Measurements from ENCODE around the gene NTN5.
A peak's percentile ranks its signal among the peaks of the same experiment; 100 is the strongest.

The NTN5 gene

DNA sequence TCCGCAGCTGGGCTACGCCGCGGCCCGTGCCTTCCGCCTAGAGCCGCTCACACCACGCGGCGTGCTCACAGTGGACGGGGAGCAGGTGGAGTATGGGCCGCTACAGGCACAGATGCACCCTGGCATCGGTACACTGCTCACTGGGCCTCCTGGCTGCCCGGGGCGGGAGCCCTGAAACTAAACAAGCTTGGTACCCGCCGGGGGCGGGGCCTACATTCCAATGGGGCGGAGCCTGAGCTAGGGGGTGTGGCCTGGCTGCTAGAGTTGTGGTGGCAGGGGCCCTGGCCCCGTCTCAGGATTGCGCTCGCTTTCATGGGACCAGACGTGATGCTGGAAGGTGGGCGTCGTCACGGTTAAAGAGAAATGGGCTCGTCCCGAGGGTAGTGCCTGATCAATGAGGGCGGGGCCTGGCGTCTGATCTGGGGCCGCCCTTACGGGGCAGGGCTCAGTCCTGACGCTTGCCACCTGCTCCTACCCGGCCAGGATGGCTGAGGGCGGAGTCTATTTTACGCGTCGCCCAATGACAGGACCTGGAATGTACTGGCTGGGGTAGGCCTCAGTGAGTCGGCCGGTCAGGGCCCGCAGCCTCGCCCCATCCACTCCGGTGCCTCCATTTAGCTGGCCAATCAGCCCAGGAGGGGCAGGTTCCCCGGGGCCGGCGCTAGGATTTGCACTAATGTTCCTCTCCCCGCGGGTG, 43.1 kb downstream of the NTN5 start:
- DNase-seq, result peak; percentile 57

DNA sequence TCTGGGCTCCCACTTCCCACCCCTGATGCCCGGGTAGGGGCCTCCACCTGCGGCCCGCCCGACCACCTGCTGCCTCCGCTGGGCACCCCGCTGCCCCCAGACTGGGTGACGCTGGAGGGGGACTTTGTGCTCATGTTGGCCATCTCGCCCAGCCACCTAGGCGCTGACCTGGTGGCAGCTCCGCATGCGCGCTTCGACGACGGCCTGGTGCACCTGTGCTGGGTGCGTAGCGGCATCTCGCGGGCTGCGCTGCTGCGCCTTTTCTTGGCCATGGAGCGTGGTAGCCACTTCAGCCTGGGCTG, 43.6 kb downstream of the NTN5 start:
- no peak for DNase-seq

DNA sequence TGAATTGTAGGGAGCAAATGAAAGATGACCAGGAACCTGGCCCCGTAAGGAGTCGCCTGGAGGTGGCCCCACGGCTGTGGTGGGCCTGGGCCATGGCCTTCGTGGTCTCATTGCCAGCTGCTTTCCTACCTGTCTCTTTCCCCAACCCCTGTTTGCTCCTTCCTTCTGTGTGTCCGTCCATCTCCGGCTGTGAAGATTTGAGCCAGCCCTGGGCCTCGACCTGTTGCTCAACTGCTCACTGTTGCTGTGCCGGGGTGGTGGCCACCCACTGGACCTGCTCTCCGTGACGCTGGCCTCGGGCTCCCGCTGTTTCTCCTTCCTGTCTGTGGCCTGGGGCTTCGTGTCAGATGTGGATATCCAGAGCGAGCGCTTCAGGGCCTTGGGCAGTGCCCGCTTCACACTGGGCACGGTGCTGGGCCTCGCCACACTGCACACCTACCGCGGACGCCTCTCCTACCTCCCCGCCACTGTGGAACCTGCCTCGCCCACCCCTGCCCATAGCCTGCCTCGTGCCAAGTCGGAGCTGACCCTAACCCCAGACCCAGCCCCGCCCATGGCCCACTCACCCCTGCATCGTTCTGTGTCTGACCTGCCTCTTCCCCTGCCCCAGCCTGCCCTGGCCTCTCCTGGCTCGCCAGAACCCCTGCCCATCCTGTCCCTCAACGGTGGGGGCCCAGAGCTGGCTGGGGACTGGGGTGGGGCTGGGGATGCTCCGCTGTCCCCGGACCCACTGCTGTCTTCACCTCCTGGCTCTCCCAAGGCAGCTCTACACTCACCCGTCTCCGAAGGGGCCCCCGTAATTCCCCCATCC, 44.1 kb downstream of the NTN5 start:
- no peak for DNase-seq

DNA sequence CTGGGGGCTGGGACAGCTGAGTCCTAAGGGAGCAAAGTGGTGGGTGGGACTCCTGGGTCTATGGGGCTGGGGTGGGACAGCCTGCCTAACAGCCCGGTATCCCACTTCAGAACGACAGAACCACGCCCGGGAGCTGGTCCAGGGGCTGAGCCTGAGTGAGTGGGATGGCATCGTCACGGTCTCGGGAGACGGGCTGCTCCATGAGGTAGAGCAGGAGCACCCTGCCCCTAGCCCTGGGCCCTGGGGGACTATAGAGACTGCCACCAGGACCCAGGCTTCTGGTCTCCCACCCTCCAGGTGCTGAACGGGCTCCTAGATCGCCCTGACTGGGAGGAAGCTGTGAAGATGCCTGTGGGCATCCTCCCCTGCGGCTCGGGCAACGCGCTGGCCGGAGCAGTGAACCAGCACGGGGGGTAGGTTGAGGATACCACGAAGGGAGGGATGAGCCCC, 44.9 kb downstream of the NTN5 start:
- no peak for DNase-seq

DNA sequence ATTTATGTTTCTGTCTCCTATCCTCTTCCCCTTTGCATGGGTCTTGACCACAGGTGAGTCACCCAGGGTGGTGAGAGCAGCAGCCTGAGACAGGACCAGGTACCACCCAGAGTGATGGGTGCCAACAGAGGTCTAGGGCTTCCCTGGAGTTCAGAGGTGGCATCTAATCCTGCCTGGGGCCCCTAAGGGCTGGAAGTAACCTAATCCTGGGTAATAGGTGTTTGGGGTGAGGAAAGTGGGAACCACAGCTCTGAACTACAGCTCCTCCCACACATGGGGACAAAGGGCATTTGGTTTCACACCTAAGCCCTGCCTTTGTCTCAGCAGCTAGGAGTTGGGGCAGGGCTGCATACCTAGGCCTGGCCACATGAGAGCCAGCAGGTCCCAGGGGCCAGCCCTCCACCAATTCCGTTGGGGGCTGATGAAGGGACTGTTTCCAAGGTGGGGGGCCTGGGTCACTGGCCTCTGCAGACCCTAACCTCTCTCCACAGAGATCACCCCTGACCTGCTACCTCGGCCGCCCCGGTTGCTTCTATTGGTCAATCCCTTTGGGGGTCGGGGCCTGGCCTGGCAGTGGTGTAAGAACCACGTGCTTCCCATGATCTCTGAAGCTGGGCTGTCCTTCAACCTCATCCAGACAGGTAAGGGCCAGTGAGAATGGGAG, 45.5 kb downstream of the NTN5 start:
- DNase-seq, result no peak

DNA sequence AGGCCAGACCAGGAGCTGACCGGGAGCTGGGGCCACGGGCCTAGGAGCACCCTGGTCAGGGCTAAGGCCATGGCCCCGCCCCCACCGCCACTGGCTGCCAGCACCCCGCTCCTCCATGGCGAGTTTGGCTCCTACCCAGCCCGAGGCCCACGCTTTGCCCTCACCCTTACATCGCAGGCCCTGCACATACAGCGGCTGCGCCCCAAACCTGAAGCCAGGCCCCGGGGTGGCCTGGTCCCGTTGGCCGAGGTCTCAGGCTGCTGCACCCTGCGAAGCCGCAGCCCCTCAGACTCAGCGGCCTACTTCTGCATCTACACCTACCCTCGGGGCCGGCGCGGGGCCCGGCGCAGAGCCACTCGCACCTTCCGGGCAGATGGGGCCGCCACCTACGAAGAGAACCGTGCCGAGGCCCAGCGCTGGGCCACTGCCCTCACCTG, 46.9 kb downstream of the NTN5 start:
- DNase-seq, result no peak

DNA sequence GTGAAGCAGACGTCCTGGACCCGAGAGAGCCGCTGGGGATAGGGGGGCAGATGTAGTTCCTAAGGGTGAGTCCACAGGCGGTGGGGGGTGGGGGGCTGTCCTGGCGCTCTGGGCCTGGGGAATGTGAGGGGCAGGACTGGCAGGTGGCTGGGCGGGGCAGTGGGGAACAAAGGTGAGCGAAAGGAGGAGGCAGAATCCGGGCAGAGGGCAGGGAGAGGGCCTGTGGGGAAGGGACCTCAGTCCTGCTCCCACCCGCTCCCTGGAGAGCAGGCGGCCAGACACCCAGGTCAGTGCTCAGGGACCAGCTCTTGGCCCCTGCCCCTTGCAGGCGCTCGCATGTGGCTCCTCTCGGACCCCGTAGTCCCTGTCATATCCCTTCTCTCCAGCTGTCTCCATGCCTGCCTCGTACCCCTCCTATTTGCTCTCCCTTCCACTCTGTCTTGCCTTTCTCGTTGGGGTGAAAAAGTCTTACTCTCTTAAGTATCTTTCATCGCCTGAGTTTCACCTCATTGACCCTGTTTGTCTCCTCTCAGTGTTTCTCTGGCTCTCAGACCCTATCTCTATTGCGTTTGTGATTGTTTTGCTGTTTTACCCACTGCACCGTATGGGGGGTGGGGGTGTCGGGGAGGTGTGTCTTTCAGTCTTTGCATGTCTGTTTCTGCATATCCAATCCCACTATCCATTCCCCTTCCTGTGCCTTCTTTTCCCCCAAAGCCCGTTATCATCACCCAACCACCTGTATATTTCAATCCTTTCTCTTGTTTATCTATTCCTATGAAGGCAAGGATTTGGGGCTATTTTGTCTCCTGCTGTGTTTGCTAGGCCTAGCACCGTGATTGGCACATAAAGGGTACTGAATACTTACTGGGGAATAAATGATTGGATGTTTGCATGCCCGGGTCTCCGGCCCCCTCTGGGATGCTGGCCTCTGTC, 47.8 kb downstream of the NTN5 start:
- DNase-seq, result no peak

DNA sequence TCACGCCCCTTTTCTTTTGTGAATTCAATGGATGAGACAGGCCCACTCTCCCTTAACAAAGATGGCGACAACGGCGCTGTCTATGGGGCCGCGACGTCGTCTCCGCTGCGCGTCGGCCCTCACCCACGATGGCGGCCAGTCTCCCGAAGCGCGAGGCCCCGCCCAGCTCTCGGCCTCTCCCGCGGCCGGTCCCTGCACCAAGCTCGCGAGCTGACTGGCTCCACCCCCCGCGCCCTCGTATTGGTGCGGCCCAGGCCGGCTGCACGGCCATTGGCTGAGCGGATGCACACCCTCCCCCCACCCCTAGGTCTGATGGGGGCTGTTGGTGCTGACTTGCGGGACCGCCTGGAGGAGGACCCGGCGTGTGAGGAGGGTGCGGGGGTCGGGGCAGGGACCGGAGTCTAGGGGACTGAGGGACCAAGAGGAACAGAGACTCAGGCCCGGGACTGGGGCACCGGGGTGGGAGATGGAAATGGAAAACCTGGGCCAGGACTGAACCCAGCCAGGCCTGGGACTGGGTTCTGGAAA, 48.7 kb downstream of the NTN5 start:
- DNase-seq, result peak; percentile 99

DNA sequence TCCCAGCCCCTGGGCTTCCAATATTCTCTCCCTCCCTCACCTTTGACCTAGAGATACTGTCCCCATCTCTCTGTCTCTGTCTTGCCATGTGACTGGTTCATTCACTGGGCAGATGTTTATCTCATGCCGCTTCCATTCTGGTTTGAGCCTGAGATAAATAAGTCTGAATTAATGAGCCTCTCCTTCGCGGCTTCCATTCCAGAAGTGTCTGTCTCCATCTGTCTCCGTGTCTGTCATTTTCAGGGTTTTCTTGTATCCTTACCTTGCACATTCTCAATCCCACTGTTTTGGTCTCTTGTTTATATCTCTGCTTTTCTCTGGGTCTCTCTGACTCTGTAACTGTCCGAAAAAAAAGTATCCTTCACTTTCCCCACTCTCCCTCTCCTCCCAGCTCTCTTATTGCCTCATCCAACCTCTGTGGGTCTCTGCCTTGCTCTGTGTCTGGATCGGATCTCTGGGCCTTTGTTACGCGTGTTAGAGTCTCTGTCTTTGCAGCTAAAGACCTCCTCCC, 49.2 kb downstream of the NTN5 start:
- no peak for DNase-seq

DNA sequence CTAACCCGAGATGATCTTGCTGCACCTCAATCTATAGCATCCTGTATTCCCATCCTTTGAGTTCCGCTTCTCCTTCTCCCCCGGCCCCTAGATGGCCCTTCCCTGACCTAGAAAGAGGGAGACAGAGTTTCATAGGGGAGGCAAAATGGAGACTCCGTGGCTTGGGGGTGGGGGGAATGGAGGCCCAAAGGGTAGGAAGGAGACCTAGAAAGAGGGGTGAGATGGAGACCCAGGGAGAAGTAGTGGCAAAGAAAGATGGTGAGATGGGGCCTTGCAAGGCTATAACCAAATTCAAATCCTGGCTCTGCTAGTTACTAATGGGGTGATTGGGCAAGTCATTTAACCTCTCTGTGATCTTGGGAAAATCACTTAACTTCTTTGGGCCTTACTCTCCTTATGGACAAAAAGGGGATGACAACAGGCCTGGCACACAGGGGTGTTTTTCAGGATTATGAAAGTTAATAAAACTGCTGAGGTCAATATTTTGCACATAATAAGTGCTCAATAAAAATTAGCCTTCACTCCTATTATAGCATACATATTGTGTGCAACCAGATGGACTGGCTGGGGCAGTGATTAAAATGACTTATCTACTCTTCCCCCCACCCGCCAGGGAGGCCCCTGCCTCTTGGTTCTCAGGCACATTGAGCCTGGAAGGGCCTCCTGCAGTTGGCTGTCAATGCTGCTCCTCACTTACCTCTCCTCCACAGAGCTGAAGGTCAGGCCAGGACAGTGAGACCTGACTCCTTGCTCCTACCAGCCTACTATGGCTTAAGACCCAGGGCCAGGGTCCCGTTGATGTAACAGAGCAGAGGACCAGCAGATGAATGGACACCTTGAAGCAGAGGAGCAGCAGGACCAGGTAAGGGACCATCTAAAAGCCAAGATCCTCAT, 52.9 kb downstream of the NTN5 start:
- no peak for DNase-seq

DNA sequence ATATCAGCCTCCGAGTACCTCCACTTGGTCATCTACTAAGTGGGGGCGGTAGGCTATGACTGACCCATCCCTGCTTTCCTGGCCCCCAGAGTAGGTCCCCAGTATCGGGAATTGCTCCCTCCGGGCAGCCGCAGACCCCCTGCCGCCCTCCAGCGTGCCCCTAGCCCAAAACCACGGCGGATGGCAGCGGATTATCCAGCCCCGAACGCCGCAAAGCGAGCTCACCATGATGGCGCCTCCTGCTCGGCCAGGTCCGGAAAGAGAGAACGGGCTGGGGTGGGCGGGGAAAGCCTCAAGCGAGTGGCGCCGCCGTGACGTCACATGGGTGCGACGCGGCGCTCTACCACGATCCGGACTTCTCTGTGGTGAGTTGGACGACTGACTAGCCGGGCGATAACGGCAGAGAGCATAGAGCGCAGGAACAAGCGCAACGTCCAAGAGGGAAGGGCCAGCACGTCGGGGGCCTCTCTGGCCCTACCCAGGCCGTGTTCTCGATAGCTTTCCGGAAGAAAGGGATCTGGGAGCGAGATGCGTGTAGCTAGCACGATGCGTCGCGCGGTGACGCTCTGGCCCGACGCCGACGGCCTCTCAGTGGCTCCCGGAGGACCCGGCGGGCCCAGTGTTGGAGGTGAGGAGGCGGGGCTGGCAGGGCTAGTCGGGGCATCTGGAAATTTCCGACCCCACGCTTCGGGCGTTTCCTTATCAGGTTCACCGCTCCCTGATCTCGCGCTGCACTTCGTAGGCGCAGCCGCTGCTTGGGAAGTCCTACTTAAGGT, 53.7 kb downstream of the NTN5 start, which contains the start of the genes RPL18 and SPHK2:
RPL18 (minus strand) TSS at position 263 of the 776 bp plus-strand sequence; CDS start at position 228, 35 bp downstream.
SPHK2 (plus strand) TSS at position 591 of the 776 bp plus-strand sequence. CDS start 1,009 bp downstream, outside the sequence.
- DNase-seq, result peak; percentile 99

DNA sequence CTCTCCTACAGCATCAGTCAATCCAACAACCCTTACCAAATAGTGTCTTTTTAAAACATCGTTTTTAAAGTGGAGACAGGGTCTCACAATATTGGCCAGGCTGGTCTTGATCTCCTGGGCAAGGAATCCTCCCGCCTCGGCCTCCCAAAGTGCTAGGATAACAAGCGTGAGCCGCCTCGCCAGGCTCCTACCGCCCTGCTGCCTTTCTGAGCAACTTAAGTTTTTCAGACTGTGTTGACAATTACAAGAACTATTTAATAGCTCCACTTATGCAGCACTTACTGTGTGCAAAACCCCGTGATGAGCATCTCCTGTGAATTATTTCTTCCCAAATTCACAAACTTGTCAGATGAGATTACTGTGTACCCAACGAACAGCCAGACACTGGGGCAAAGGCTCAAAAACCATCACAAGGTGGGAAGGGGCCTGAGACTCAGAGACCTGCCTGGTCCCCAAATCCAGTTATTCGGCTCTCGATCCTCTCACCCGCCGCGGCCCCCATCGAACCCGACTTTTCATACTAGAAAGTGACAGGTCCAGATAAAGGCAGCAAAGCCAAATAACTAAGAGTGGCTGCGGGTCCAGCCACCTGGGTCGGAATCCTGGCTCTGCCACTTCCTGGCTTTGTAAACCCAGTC, 54.4 kb downstream of the NTN5 start:
- DNase-seq, result no peak

DNA sequence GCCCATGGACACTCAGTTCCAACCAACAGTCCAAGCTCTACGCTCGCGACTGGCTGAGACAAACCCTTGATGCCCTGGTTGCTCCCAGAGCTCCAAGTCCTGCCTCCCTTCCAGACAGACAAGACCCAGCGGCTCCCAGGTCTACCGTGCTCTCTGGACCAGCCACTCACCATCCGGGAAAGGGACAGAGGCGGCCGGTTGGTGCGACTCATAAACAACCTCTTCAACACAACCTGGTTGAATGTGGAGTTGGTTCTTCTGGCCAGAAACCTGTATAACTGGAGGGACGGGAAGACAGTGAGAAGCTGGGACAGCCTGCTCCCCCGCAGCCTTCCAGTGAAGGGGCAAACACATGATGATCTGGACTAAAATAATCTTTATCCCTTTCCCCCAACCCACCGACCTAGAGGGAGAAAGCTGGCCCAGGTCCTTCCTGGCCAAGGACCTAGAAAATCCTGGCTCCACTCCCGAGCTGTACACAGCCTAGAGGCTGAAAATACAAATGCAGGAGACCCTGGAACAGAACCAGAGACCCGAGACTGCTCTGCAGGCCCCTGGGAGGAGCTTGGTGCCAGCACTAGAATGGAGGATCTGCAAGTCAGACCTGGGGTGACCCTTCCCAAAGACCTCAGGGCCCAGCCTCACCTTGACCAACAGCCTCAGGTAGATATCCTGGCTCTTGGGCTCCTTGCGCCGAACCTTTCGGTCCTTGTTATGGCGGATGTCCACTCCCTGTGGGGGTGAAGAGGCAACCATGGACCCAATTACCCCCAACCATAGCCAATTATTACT, 55.5 kb downstream of the NTN5 start:
- DNase-seq, result no peak

DNA sequence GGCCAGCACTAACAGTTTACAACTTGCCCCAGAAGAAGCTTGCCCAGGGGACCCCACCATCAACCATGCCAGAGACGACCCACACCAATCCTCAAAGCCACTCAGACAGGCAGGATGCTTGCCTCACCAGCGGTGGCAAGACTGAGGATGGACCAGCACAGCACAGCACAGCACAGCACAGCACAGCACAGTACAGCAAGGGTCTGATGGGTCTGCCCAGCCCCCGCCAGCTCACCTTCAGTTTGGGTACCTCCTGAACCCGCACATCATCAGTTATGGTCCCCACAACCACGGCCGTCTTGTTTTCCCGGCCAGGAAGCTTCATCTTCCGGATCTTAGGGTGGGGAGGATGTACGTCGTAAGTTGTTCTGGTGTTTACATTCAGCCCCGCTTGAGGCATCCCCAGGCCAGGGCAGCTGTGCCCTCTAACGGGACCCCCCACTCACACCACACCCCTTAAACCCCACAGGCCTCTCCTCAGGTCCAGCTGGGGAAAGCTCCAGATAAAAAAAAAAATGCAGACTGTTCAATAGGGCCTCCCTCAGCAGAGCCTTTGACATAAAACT, 56.2 kb downstream of the NTN5 start:
- no peak for DNase-seq

DNA sequence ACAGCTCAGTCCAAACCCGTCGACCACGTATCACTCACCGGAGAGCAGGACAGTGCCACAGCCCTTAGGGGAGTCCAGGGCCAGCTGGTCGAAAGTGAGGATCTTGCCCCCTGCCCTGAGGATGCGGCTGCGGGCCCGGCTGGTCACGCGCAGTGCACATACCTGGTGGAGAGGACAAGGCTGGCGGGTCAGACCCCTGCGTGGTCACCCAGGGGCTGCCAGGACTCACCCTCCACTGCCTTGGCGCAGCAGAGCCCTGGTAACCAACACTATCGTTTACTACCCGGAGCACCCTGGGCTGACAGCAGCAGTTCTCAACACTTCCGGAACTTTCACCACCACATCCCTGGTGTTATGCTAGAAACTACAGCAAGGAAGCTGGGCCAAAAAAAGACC, 56.8 kb downstream of the NTN5 start:
- no peak for DNase-seq

DNA sequence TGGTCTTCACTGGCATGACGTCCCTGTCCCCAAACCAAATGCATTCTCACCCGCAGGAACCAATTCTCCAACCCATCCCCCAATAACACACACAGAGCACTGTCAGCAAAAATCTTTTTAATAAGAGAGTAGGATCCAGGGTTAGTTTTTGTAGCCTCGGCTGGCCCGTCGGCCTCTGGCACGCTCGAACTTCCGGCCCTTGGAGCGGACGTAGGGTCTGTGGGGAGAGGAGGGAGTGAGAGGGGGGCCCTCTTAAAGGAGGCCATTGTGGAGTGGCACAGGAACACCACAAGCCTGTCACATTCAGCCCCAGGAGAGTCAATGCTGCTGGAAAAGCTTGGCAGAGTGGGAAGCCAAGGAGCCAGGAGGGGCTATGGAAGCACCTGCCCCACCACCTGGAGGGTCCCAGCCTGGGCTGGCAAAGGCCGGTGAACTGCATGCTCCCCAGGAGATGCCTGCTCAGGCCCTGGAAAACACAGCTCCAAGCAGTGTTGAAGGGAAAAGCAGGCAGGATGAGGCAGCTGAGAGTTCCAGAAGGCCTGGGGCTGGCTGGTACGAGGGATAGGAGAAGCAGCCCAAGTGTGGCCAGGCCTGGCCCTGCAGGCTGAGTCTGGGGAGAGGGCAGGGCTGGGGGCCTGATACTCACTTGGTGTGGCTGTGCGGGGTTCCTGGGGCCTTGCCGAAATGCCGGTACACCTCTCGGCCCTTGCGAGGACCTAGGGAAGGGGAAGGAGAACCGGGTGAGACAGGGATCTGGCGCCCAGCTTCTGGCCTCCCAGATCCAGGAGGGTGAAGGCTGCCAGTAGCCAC, 57.4 kb downstream of the NTN5 start:
- no peak for DNase-seq

DNA sequence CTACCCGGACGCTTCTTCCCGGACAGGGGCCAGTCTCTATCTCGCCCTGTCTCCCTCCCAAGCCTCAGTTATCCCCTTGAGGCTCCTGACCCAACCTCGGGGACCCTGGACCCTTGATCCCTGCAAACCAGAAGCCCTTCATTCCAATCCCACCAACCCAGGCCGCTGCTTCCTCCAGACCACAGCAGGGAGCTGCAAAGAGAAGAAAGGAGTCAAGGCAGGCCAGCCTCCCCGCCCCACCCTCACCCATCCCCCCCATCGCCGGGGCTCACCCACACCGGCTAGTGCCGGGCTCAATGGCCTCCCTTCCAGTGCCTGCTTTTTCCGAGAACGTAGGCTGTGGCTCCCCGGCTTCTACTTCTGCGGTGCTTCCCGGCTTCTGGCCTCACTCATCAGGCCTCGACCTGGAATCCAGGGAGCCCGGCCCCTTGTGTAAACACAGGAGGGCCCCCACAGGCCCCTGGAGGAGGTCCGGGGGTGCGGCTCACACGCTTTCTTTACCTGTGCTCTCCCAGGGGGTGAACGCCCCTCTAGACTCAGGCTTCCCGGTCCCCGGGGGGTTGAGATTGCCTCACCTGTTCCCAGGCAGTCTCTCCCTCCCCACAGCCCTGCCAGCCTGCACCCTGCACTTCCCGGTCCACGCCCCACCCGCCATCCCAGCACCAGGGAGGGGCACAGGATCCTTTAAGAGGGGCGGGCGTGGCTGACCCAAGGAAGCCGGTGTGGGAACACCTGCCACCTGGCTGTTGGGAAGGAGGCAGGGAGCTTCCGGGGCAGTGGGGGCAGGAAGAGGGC, 58.2 kb downstream of the NTN5 start, which contains the start of gene FAM83E:
FAM83E (minus strand) TSS at position 641 of the 795 bp plus-strand sequence. CDS start 1,704 bp downstream, outside the sequence.
- DNase-seq, result no peak

All from left hindlimb (tissue), 1 donor.